GM12878 (cell line): ENCODE results near the gene PLXNA4. TPM values are rescaled to one million over a fixed set of nuclear protein-coding genes. Genes with fewer than 3 reads are reported as not detected.

Experiments used
- ATAC-seq: fragments of 200-7000 bp; cut with Tn5 transposase; 3 replicates; pipeline ENCODE4 v1.9.1; 2020; ENCODE audit warnings: mild to moderate bottlenecking, moderate library complexity
- BruUV-seq: library from RNA; stranded (reverse); fragments of 400-500 nt; replicated peaks from 2 replicates; lab custom pipeline; 2021; lab: Mats Ljungman, UMichigan
- CTCF ChIA-PET: fragments of 300-600 bp; sonication (Branson Sonifier 250); formaldehyde crosslinking; extraction: SDS; loops from one replicate; lab custom pipeline; 2021; ENCODE audit warnings: inconsistent platforms; lab: Yijun Ruan, JAX
- POLR2A ChIA-PET: fragments of 350-600 bp; formaldehyde crosslinking; extraction: SDS; loops from one replicate; lab custom pipeline; 2021; ENCODE audit warnings: inconsistent platforms; lab: Charles Lee
- RAD21 ChIA-PET: fragments of 300-600 bp; sonication (Branson Sonifier 250); formaldehyde crosslinking; loops from one replicate; lab custom pipeline; 2023; ENCODE audit warnings: antibody characterized with exemption; ENCODE audit not compliant: unreplicated experiment; lab: Charles Lee
- SMC1A ChIA-PET: fragments of 300-600 bp; sonication (Branson Sonifier 250); formaldehyde crosslinking; loops from one replicate; lab custom pipeline; 2023; ENCODE audit not compliant: unreplicated experiment, uncharacterized antibody; lab: Charles Lee
- DNase-seq: peaks from one replicate; pipeline ENCODE4 v3.0.0-alpha.2; 2011; ENCODE audit warnings: low read depth, low spot score
- FAIRE-seq: peaks from 3 replicates; lab custom pipeline; 2011; peaks lifted over from hg19 to GRCh38; lab: Jason Lieb, UNC
- H2AFZ ChIP-seq: 2 replicates; pipeline ENCODE4 v1.6.0; 2011; ENCODE audit warnings: low read depth, low read length, control low read depth; ENCODE audit not compliant: control insufficient read depth
- H3K27ac ChIP-seq: 2 replicates; pipeline ENCODE4 v1.5.1; 2011; ENCODE audit warnings: control low read depth; ENCODE audit not compliant: control insufficient read depth, insufficient read depth
- H3K27me3 ChIP-seq, 2 experiments: replicated peaks in 1 of 2; 2 replicates each; pipeline versions ENCODE4 v1.6.0 to v1.6.1; 2011; ENCODE audit warnings: low read length in 1 of 2; ENCODE audit not compliant: control insufficient read depth in 2 of 2, insufficient read depth in 2 of 2
- H3K36me3 ChIP-seq, 2 experiments: 2 replicates each; pipeline ENCODE4 v1.5.1; 2011; ENCODE audit warnings: low read length in 1 of 2; ENCODE audit not compliant: control insufficient read depth in 2 of 2, insufficient read depth in 2 of 2
- H3K4me1 ChIP-seq: 2 replicates; pipeline ENCODE4 v1.6.1; 2011; ENCODE audit warnings: mild to moderate bottlenecking, low read length, moderate library complexity, mixed read lengths; ENCODE audit not compliant: control insufficient read depth, insufficient read depth
- H3K4me2 ChIP-seq: 2 replicates; pipeline ENCODE4 v1.6.0; 2011; ENCODE audit warnings: control low read depth; ENCODE audit not compliant: control insufficient read depth, insufficient read depth
- H3K4me3 ChIP-seq: fragments of 200-600 bp; sonication (generic); 2 replicates; pipeline ENCODE4 v1.5.1; 2016
- H3K79me2 ChIP-seq: 2 replicates; pipeline ENCODE4 v1.6.0; 2011; ENCODE audit warnings: low read length; ENCODE audit not compliant: control insufficient read depth, insufficient read depth
- H3K9ac ChIP-seq: 2 replicates; pipeline ENCODE4 v1.8.0; 2011; ENCODE audit warnings: low read length, control low read depth, mixed read lengths; ENCODE audit not compliant: control insufficient read depth, insufficient read depth
- H3K9me3 ChIP-seq: replicated peaks from 3 replicates; pipeline ENCODE4 v1.5.1; 2011; ENCODE audit warnings: mild to moderate bottlenecking, low read length; ENCODE audit not compliant: control insufficient read depth, insufficient read depth
- H4K20me1 ChIP-seq: 2 replicates; pipeline ENCODE4 v1.6.0; 2011; ENCODE audit not compliant: control insufficient read depth, insufficient read depth
- BHLHE40 ChIP-seq, 2 experiments: fragments of 450-650 bp in 1 of 2; IDR thresholded peaks; 2 replicates each; pipeline ENCODE4 v1.6.1; 2011 to 2017; ENCODE audit warnings: low read depth in 2 of 2, borderline replicate concordance in 1 of 2, improper control_type of control experiment in 1 of 2, low read length in 1 of 2, mild to moderate bottlenecking in 1 of 2
- CBX5 ChIP-seq: sonication (generic); IDR thresholded peaks from 2 replicates; pipeline ENCODE4 v1.6.1; 2016; ENCODE audit warnings: low read depth, moderate library complexity, mild to moderate bottlenecking, inconsistent platforms
- EP300 ChIP-seq, 2 experiments: fragments of 150-350 bp in 1 of 2; IDR thresholded peaks; 2 replicates each; pipeline ENCODE4 v1.6.1; 2011 to 2012; ENCODE audit warnings: low read depth in 2 of 2, low read length in 2 of 2, borderline replicate concordance in 1 of 2, improper control_type of control experiment in 1 of 2, inconsistent platforms in 1 of 2; ENCODE audit not compliant: control insufficient read depth in 1 of 2
- GABPA ChIP-seq: IDR thresholded peaks from 2 replicates; pipeline ENCODE4 v1.6.1; 2014; ENCODE audit warnings: antibody characterized with exemption, low read depth, mild to moderate bottlenecking, inconsistent platforms
- IRF4 ChIP-seq: IDR thresholded peaks from 2 replicates; pipeline ENCODE4 v1.6.1; 2011; ENCODE audit warnings: low read depth, low read length
- KDM1A ChIP-seq: fragments of 200-600 bp; sonication (generic); IDR thresholded peaks from 2 replicates; pipeline ENCODE4 v1.6.1; 2016; ENCODE audit warnings: borderline replicate concordance
- MEF2A ChIP-seq: IDR thresholded peaks from 2 replicates; pipeline ENCODE4 v1.6.1; 2011; ENCODE audit warnings: low read depth, mild to moderate bottlenecking, low read length, moderate library complexity; ENCODE audit not compliant: insufficient read depth
- PAX8 ChIP-seq: fragments of 450-650 bp; IDR thresholded peaks from 2 replicates; pipeline ENCODE4 v1.6.1; 2017; ENCODE audit warnings: mild to moderate bottlenecking, moderate library complexity
- POLR2AphosphoS5 ChIP-seq: IDR thresholded peaks from 2 replicates; pipeline ENCODE4 v1.6.1; 2011; ENCODE audit warnings: mild to moderate bottlenecking, low read length, inconsistent platforms
- SRF ChIP-seq, 2 experiments: IDR thresholded peaks; 2 replicates each; pipeline ENCODE4 v1.6.1; 2011; ENCODE audit warnings: low read depth in 2 of 2, low read length in 2 of 2, mild to moderate bottlenecking in 1 of 2, moderate library complexity in 1 of 2
- STAT1 ChIP-seq: fragments of 450-650 bp; conservative IDR thresholded peaks from 2 replicates; pipeline ENCODE4 v1.6.1; 2014; ENCODE audit warnings: antibody characterized with exemption, mild to moderate bottlenecking
- WRNIP1 ChIP-seq: IDR thresholded peaks from 2 replicates; pipeline ENCODE4 v1.6.1; 2011; ENCODE audit warnings: low read depth, low read length, improper control_type of control experiment, borderline replicate concordance
- ZZZ3 ChIP-seq: IDR thresholded peaks from 2 replicates; pipeline ENCODE4 v1.6.1; 2011; ENCODE audit warnings: low read depth; ENCODE audit not compliant: control insufficient read depth, insufficient read length
- WGBS: methylation state at CpG from one replicate; pipeline ENCODE4 v1.1.6; 2016; ENCODE audit warnings: low lambda C conversion rate; ENCODE audit not compliant: insufficient replicate concordance, insufficient coverage; ENCODE audit errors: missing lambda C conversion rate; 5-methylcytosine and 5-hydroxymethylcytosine counted together
- in situ Hi-C: fragments of 300-500 bp; cut with MboI; formaldehyde crosslinking; loops from 9 replicates; pipeline ENCODE4 v1.14.3; 2018; ENCODE audit warnings: mixed read lengths
- intact Hi-C: fragments of 100-400 bp; cut with micrococcal nuclease; formaldehyde crosslinking; loops from one replicate; pipeline ENCODE4 v1.14.2; 2022; ENCODE audit not compliant: unreplicated experiment
- polyA plus RNA-seq, 11 experiments: library from polyadenylated mRNA; depleted of rRNA in 4 of 11; unstranded in 6 of 11; stranded (reverse) in 5 of 11; fragments of >200 nt; fragmentation: Nextera tagmentation in 4 of 11; fragmentation: Illumina TruSeq in 1 of 11; extraction: Ambion mirVana in 4 of 11; extraction: Trizol in 1 of 11; gene quantifications; 1 replicate in 1 of 11; 2 replicates in 10 of 11; pipeline versions ENCODE4 v1.2.1 to v1.2.3, GENCODE V29; 2011 to 2016; ENCODE audit warnings: inconsistent platforms in 2 of 11, missing spikeins in 2 of 11, low read depth in 1 of 11
- total RNA-seq, 4 experiments: library from RNA; depleted of rRNA in 3 of 4; stranded (reverse); fragments of >200 nt in 3 of 4; fragmentation: Illumina TruSeq in 1 of 4; extraction: Trizol in 1 of 4; gene quantifications; 2 replicates each; pipeline versions ENCODE4 v1.2.1 to v1.2.3, GENCODE V29; 2013 to 2021
- TF ChIP-seq, protein P1 (sequence below): IDR thresholded peaks from 2 replicates; pipeline ENCODE4 v1.6.1; 2011; ENCODE audit warnings: borderline replicate concordance, low read depth, mild to moderate bottlenecking, moderate library complexity, mixed read lengths, low read length; ENCODE audit not compliant: insufficient read depth; ENCODE audit errors: extremely low read length

PLXNA4 gene
- total and polyA plus RNA-seq, 10 of the 15 experiments (the other 5 are each of a cell fraction or from before 2014, with no cell fraction given) = 0.03 TPM; not detected in 9

DNA sequence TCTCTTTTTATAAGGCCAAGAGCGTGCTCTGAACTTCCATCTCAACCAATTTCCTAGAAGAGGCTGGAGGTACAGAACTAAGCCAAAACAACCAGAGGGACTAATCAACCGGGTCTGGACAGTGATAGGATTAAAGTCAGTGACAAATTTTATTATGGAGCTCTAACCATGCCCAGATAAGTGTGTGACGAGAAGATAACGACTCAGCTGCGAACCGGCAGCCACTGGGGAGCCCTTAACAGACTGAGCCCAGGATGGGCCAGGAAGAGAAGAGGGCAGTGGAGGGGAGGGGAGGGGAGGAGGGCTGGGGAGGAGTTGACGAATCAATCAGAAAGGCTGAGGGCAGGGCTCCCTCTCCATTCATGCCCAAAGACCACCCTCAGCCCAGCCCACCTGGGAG lies 119.9 kb downstream of the PLXNA4 start:
- SMC1A ChIA-PET = no interaction called here
- TF ChIP-seq WRNIP1 = no peak
- TF ChIP-seq STAT1 = no peak
- TF ChIP-seq, protein P1, sequence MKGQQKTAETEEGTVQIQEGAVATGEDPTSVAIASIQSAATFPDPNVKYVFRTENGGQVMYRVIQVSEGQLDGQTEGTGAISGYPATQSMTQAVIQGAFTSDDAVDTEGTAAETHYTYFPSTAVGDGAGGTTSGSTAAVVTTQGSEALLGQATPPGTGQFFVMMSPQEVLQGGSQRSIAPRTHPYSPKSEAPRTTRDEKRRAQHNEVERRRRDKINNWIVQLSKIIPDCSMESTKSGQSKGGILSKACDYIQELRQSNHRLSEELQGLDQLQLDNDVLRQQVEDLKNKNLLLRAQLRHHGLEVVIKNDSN = no peak
- TF ChIP-seq SRF (IDR thresholded peaks at IDR 0.05; ENCODE audit: low read depth in 2 of 2, low read length in 2 of 2) = no peak
- no peak for TF ChIP-seq PAX8
- no peak for TF ChIP-seq CBX5
- no peak for TF ChIP-seq EP300 (IDR thresholded peaks at IDR 0.05; ENCODE audit: borderline replicate concordance in 1 of 2, control insufficient read depth in 1 of 2, low read depth in 2 of 2, low read length in 2 of 2)
- TF ChIP-seq BHLHE40 (IDR thresholded peaks at IDR 0.05; ENCODE audit: borderline replicate concordance in 1 of 2, low read depth in 2 of 2, low read length in 1 of 2) = no peak
- TF ChIP-seq KDM1A = no peak
- no peak for TF ChIP-seq GABPA
- no peak for TF ChIP-seq MEF2A
- no peak for TF ChIP-seq POLR2AphosphoS5
- TF ChIP-seq IRF4 = no peak
- no peak for TF ChIP-seq ZZZ3
- TF ChIP-seq, all 136 proteins: peak for 0
- Histone ChIP-seq H3K27ac (no peak overlapping the region), H3K79me2 (no peaks in the 10 kb centered on the region), H3K27me3 (peaks cover 0 to 3% of the 10 kb centered on the region in 2 experiments; a peak in 1 of 4 replicates), H3K4me1 (no peaks in the 10 kb centered on the region), H4K20me1 (no peaks in the 10 kb centered on the region), H3K4me3 (no peak overlapping the region), H3K36me3 (no peaks in the 10 kb centered on the region), H3K4me2 (no peak overlapping the region), H3K9me3 (no peaks in the 10 kb centered on the region), H3K9ac (no peak overlapping the region), H2AFZ (no peak overlapping the region)
- ChIA-PET RAD21 (no interaction called here), CTCF (no interaction called here), POLR2A (no interaction called here)
- in situ Hi-C loops = no loop called here
- no peak for ATAC-seq
- no TSS peak for BruUV-seq
- 17% methylated on average over 7 of the region's 7 CpGs for WGBS
- intact Hi-C loops = no loop called here
- no peak for DNase-seq
- FAIRE-seq = no peak
